Medulla oblongata (tissue), 1 donor: Measurements from ENCODE around the gene PRKAA2.
A peak's percentile ranks its signal among the peaks of the same experiment; 100 is the strongest.

Experiments used
- DNase-seq: peaks from one replicate; pipeline ENCODE4 v3.0.0-alpha.2; 2015; ENCODE audit errors: extremely low spot score

The PRKAA2 gene

DNA sequence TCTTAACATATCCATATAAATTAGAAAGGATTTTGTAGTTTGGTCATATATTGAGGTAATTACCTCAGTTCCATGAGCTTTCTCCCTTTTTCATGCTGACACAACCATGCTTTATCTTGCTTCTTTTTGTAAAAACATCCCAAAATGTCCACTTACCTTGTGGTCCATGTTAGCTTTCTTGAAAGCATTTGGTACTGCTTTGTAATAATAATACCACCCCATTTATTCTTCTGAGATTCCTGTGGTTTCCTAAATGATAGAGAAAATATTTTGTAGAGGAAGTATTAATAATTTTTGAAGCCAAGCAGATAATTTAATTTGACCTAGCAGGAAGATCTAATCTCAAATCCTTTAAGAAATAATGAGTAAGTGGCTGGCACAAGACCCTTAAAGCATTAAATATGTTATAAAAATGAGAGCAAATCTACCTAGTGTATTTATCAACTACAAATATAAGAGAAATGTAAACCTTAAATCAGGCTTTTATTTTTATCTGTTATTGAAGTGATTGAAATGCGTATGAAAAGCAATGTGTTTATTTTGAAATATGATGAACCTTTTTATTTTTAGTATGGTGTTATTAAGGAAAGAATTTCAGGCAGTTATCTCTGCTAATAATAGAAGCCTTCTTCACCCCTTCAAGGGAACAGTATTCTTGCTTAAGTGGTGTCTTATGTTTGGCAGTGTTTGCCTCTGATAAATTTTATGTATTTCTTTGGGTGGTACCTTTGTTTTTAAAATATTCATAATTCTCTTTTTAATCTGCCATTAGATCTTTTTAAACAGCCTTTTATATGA is 9.2 kb downstream of the PRKAA2 start:
- DNase-seq: no peak

DNA sequence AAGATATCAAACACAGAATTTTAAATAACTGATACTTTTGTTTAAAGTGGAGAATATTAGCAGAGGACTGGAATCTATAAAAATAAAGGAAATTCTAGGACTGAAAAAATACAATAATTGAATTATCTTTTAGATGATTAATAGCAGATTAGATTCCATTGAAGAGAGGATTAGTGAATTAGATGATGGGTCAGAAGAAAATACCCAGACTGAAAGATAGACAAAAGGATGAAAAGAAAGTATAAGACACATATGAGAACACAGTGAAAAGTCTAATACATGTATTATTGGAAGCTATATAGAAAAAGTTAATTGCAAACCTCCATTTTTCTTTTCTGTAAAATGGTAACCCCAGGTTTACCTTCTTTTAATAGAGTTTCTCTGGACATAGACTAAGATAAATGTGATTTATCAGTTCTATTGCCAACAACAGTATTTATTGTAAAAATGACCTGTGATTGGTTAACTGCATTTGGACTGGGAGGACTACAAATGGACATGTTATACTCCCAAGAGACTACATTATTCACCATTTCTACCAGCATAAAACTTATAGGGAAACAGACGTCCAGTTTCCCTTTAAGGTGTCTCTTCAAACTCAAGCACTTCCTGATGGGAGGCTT is 11.0 kb downstream of the PRKAA2 start:
- no peak for DNase-seq

DNA sequence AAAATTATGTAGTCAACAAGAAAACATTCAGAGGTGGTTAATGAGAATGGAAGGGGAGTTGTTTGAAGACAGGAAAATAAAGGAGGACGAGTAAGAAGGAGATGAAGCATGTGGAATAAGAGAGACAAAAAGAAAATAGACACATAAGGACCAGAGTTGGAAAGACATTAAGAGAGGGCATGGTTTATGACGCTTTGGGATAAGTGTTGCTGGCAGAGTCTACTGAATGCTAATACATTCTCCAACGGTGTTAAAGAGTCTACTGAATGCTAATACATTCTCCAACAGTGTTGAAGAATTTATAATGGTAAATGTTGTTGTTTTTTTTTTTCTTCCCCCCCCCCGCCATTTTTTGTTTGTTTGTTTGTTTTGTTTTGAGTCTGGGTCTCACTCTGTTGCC is 13.1 kb downstream of the PRKAA2 start:
- no peak for DNase-seq

DNA sequence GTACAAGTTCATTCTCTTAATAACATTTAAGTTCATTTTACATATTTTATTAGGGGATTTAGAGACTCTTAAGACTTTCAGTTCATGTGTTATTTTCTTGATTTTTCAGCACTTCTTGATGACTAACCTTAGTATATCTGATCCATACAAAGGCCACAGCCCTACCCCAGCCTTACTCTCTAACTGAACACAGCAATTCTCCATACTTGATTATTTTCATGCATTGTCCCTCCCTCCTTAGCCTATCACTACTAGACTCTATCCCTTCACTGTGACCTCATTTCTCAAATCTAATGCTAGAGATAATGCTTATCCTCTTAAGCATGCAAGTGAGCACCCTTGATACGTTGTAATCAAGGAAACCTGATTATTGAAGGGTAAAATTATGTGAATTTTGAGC is 15.2 kb downstream of the PRKAA2 start:
- no peak for DNase-seq

DNA sequence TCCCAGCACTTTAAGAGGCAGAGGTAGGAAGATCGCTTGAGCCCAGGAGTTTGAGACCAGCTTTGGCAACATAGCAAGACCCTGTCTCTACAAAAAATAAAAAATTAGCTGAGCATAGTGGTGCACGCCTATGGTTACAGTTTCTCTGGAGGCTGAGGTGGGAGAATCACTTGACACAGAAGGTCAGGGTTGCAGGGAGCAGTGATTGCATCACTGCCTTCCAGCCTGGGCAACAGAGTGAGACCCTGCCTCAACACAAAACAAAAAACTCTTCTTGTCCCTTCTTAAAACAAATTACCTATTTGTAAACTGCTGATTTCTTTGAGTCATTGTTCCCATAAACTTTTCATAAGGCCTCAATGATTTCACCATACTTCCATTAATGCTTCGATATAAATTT is 18.7 kb downstream of the PRKAA2 start:
- no peak for DNase-seq

DNA sequence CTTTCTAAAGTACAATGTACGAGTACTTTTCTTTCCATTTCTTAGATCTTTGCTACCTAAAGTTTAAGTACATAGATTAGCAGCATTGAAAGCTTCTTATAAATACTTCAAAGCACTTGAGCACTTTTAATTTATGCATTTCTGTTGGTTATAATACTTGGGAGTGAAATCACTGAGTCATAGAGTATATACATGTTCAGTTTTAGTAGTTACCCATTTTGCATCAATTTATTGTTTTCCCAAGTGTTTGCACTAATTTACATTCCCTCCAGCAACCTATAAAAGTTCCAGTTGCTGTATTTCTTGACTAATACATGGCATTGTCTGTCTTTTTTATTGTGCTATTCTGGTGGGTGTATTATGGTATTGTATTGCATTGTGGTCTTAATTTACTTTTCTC is 20.3 kb downstream of the PRKAA2 start:
- DNase-seq: no peak

DNA sequence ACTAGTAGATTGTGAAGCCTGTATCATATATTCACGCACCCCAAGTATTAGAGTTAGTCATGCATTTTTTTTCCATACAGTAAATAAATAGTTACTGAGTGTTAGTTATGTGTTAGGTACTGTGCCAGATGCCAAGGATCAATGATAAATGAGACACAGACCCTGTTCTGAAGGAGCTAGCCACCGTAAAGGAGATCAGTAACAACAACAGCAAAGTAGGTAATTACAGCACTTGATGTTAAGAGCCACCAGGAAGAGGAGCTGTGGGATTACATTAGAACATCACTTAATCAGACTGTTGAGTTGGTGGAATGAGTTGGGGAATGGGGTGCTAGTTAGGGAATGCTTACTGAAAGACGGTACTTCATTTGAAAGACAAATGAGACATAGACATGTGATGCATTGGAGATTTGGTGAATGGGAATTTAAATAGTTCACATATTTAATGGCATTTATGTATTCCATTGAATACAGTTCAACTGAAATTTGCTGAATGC is 21.0 kb downstream of the PRKAA2 start:
- DNase-seq: no peak

DNA sequence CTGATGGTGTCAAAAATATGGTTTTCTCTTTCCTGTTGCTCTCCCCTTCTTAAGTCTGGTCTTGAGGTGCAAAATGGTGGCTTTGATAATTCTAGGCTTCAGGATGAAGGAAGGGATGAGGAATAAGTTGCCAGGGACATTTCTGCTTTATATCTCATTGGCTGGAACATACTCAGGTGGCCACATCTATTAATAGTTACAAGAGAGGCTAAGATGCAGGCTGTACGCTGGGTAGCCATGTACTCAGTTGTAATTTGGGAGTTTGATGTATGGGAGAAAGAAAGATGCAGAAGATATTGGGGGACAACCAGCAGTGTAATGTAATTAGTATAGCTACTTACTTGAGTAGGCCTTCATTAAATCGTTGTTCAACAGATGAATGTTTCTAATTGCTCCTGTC is 25.2 kb downstream of the PRKAA2 start:
- no peak for DNase-seq

DNA sequence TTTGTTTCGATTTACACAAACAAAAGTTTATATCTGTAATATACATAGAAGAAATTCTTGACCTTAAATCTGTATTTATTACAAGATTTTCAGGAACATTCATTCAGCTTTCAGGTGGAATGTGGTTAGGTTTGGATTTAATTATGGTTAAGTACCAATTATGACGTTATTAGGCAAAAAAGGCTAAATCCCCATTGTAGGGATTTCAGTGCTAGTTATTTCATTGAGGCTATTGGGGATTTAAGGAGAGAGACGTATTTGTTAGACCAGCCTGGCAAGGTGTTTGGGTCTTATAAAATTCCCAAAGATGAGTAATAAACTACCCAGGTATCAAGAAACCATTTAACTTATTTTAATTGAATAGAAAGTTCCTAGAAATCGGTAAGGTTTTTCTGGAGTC is 26.0 kb downstream of the PRKAA2 start:
- no peak for DNase-seq

DNA sequence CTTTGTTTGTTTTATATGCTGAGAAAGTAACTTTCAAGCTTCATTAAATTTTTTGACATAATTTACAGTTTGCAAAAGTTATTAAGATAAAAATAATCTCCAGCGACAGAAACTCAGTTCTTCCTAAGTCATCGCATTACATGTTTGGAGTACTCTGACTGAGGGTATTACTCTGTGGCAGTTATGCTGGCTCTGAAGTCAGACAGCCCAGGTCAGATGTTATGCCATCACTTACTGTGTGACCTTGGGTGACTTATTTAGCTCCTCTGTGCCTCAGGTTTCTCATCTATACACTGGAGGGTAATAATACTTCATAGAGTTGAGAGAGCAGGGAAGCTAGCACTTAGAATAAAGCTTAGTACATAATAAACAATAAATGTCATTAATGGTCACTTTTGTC is 26.4 kb downstream of the PRKAA2 start:
- DNase-seq: no peak

DNA sequence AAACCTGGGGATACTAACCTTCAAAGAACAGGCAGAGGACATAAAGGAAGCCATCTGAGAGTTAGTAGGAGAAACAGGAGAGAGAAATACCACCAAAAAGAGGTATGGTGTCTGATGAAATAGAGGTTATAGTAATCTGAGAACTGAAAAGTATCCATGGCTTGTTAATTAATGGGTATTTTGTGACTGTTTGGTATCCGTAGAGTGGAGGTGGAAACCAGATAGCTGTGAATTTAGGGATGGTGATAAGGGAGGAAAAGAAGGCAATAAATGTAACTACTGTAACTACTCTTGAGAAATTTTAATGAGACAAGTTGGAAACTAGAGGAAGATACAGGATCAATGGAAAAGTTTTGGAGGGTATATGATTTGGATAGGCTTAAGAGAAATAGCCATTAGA is 27.5 kb downstream of the PRKAA2 start:
- DNase-seq: no peak

DNA sequence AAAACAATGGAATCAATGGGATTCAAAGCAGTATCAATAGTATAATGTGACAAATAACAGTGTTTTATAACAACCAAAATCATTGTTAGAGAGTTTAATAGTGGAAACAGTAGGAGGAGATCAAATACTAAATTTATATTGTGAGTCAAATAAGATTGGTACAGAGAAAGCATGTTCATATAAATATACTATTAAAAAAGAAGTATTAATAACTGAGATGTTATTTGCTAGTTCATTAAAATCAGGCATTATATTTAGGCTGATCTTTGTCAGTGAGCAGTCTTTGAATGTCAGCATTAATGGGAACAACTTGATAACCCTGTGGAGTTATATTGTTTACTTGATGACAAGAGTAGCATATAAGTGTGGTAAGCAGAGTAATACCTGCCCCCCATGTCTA is 30.6 kb downstream of the PRKAA2 start:
- DNase-seq: no peak

DNA sequence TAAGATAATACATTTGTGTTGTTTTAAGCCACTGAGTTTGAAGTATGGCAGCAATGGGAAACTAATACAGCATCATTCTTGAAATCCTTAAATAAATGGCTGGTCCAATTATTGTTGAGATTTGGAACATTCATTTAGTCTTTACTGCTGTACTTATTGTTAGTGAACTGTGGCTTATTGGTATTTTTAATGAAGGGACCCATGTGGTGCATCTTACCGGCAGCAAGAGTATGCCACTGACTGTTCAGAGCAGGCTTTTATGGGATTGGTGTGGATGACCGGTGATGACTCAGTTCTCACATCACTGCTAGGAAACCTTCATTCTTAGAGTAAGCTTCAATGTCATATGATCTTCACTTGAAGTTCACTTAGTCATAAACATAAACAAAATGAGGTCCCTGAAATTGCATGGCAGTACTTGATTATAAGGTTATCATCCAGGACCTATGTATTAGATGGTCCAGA is 31.5 kb downstream of the PRKAA2 start:
- no peak for DNase-seq

DNA sequence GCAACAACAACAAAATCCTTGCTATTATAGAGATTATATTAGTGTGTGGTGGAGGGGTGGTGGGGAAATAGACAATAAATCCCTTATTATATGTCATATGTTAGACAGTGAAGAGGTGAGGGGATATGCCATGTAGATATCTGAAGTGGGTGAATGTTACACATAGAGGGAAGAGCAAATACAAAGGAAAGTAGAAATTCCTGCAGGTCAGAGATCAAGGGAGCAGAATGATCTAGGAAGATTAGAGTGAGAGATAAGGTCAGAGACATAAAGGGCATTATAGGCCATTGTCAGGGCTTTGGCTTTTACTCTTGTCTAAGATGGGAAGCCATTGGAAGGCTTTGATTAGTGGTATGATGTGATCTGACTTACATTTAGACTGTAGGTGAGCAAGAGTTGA is 38.5 kb downstream of the PRKAA2 start:
- DNase-seq: no peak

DNA sequence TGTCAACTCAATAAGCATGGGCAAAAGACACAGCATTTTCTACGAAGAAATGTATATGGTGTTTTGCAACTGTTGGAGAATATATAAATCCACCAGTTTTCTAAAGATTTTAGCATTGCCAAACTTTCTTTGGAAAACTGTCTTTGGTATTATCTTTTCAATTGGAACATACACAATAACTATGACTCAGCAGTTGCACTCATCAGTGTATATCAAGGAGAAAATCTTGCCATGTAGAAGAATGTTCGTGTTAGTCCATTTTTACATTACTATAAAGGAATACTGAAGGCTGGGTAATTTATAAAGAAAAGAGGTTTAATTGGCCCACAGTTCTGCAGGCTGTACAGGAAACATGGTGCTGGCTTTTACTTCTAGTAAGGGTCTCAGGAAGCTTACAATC is 41.1 kb downstream of the PRKAA2 start:
- DNase-seq: no peak

DNA sequence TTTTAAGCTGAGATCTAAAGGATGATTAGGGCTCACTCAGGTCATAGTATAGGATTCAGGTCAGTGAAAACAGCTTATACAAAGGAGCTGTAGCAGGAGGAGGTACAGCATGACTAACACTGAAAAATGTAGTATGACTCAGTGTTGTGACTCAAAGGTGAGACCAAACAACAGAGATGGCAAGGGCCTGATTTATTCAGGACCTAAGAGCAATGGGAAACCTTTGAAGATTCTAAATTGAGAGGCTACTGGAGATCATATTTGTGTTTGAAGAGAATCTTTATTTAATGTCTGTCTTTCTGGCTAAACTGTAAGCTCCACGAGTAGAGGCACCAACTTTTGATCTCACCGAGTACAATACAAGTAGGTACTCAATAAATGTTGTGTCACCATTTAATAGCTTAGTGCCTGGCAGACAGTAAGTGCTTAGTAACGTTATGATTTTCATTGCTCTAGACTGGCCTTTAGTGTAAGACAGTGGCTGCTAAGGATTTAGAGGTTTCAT is 43.5 kb downstream of the PRKAA2 start:
- no peak for DNase-seq

DNA sequence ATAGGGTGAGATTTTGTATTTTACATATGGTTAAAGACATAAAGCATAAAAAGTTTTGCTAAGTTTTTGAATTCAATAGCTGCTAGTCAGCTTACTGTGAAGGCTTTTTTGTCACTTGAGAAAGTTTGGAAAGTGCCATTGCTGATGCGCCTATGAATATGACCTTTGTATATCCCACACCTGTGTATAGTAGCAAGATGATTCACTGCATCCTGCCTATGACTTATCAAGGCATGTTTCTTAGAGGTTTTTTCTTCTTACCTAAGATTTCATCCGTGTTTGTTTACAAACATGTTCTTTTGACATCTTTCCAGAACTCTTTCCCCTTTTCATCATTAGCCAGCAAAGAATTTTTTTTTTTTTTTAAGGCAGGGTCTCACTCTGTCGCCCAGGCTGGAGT is 51.5 kb downstream of the PRKAA2 start:
- no peak for DNase-seq

DNA sequence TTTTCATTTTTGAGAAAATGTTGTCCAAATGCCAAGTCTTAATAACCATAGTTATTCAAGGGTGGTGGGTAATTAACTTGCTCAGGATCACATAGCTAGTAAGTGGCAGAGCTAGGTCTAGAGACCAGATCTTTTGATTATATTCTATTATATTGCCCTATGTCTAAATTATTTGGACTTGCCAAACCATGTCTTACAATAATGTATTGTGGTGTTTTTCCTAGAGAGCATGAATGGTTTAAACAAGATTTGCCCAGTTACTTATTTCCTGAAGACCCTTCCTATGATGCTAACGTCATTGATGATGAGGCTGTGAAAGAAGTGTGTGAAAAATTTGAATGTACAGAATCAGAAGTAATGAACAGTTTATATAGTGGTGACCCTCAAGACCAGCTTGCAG is 58.6 kb downstream of the PRKAA2 start:
- no peak for DNase-seq

DNA sequence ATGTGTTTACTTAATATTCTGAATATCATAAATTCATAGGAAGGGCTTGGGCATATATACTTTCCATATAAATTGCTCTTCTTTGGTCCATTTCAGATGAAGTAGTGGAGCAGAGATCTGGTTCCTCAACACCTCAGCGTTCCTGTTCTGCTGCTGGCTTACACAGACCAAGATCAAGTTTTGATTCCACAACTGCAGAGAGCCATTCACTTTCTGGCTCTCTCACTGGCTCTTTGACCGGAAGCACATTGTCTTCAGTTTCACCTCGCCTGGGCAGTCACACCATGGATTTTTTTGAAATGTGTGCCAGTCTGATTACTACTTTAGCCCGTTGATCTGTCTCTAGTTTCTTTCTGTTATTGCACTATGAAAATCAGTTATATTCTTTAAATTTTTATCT is 62.3 kb downstream of the PRKAA2 start:
- no peak for DNase-seq

DNA sequence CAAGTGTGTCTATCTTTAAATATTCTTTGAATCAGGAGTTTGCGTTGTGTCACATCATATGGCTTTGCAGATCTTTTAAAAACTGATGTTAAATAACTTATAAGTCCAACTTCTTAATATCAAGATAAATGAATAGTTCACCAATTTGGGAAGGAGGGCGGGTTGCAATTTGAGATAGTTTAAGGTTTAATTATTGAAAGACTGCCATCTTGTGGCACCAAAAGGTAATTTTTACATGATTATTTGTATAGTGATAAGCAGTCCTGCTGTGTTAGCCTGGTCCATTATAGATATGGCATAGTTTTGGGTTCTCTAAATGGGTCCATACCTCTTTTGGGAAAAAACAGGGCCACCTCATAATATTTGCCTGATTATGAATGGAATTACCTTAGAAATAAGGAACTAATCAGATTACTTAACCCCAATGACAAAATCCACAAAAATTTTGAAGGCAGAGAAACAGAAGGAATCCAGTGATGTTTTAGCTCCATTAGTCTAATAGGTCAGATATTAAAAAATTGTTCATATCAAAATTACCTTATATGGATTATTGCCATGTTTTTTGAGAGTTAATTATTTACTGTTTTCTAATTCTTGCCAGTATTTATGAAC is 64.3 kb downstream of the PRKAA2 start:
- peak; percentile 77 for DNase-seq

DNA sequence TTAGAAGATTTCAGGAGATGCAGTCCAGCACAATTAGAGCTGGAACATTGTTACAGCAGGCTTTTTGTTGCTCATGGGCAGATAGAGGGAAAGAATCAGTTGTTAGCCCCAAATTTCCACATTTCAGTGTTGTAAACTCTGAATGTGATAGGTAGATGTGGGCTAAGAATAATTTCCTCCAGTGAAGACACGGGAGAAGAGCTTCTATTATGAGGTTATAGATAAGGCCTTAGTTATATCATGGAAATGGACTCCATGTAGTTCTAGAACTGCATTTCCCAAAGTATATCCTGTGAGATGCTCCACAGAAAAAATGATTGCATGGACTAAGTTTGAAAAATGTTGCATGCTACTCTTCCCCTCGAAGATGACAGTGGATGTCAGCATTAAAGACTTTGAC is 64.9 kb downstream of the PRKAA2 start:
- DNase-seq: no peak

DNA sequence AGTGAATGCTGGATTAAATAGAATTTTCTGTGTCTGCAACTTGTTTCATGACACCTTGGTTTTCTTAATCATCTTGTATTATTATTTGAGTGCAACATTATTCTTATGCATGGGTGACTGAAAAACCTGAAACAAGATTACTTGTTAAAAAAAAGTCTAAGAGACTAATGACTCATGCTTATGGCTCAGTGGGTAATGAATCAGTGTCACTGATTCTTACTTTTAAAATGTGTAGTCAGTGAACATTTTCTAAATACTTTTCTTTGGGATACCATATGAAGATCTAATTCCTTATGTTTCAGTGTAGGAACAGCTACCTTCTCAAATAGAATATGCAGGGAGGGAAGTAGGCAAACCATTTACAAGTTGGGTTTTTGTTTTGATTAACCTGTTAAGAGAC is 65.5 kb downstream of the PRKAA2 start:
- no peak for DNase-seq

DNA sequence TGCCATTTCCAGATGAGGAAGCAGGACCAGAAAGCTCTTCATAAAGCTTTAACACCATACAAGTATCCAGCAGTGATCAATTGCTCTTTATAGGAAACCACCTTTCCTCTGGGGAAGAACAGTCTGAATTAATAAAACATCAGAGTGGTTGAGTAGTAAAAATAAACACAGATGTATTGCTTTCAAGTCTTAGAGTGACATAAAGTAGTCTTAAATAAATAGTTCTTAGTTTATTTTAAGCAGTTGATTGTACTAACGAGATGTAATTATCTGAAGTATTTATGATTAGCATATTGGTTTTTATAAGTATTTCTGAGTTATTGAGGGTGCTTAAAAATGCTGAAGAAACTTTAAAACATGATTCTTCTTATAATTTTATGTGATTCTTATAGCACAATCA is 67.0 kb downstream of the PRKAA2 start:
- no peak for DNase-seq
